HepG2 (cell line): ENCODE results near the gene PARP1. TPM values are rescaled to one million over a fixed set of nuclear protein-coding genes. Genes with fewer than 3 reads are reported as not detected.

Experiments used
- ATAC-seq: fragments of 200-7000 bp; cut with Tn5 transposase; 3 replicates; pipeline ENCODE4 v1.9.1; 2020; ENCODE audit warnings: mild to moderate bottlenecking, moderate library complexity
- BruUV-seq: library from RNA; stranded (reverse); fragments of 400-500 nt; replicated peaks from 2 replicates; lab custom pipeline; 2021; lab: Mats Ljungman, UMichigan
- CTCF ChIA-PET: fragments of 300-600 bp; formaldehyde crosslinking; extraction: SDS; loops from one replicate; lab custom pipeline; 2021; ENCODE audit warnings: low total read pairs, inconsistent platforms, low intra/inter-chr PET ratio; lab: Yijun Ruan, JAX
- POLR2A ChIA-PET: fragments of 350-600 bp; sonication (Branson Sonifier 250); formaldehyde crosslinking; loops from one replicate; lab custom pipeline; 2020; ENCODE audit warnings: antibody characterized with exemption, inconsistent platforms; lab: Yijun Ruan, JAX
- DNase-seq: peaks from one replicate; pipeline ENCODE4 v3.0.0-alpha.2; 2015; ENCODE audit warnings: low spot score
- FAIRE-seq: peaks from 3 replicates; lab custom pipeline; 2011; peaks lifted over from hg19 to GRCh38; lab: Jason Lieb, UNC
- H2AFZ ChIP-seq: one replicate; pipeline ENCODE4 v1.6.1; 2011; ENCODE audit warnings: low read length, inconsistent platforms
- H3K27ac ChIP-seq: fragments of 300-600 bp; 3 replicates; pipeline ENCODE4 v1.8.0; 2011; ENCODE audit warnings: mixed run types, mild to moderate bottlenecking, mixed read lengths, low read length, inconsistent platforms; ENCODE audit not compliant: insufficient read depth; ENCODE audit errors: extremely low read length
- H3K27me3 ChIP-seq, 2 experiments: fragments of 200-600 bp in 1 of 2; 2 replicates in 1 of 2; 3 replicates in 1 of 2; pipeline versions ENCODE4 v1.6.0 to v1.8.0; 2011; ENCODE audit warnings: low read length in 2 of 2, mild to moderate bottlenecking in 2 of 2, moderate library complexity in 2 of 2, inconsistent platforms in 1 of 2; ENCODE audit not compliant: insufficient read depth in 2 of 2, control insufficient read depth in 1 of 2
- H3K36me3 ChIP-seq, 2 experiments: fragments of 200-600 bp in 1 of 2; replicated peaks in 1 of 2; 2 replicates in 1 of 2; 3 replicates in 1 of 2; pipeline versions ENCODE4 v1.5.1 to v1.8.0; 2011; ENCODE audit warnings: low read length in 2 of 2, inconsistent platforms in 1 of 2; ENCODE audit not compliant: insufficient read depth in 2 of 2, control insufficient read depth in 1 of 2
- H3K4me1 ChIP-seq: 2 replicates; pipeline ENCODE4 v1.5.1; 2012; ENCODE audit warnings: low read length, inconsistent platforms; ENCODE audit not compliant: insufficient read depth
- H3K4me2 ChIP-seq: 2 replicates; pipeline ENCODE4 v1.6.0; 2011; ENCODE audit warnings: low read depth, low read length, inconsistent platforms
- H3K4me3 ChIP-seq, 3 experiments: fragments of 200-600 bp in 1 of 3; sonication (generic), shearing (Covaris generic) in 1 of 3; replicated peaks in 1 of 3; 2 replicates each; pipeline ENCODE4 v1.5.1; 2011 to 2016; ENCODE audit warnings: low read length in 3 of 3, inconsistent platforms in 2 of 3, low read depth in 2 of 3, mild to moderate bottlenecking in 2 of 3, control low read depth in 1 of 3, mixed read lengths in 1 of 3; ENCODE audit not compliant: insufficient read depth in 1 of 3
- H3K79me2 ChIP-seq: one replicate; pipeline ENCODE4 v1.6.1; 2011; ENCODE audit warnings: low read length, inconsistent platforms; ENCODE audit not compliant: insufficient read depth
- H3K9ac ChIP-seq: 2 replicates; pipeline ENCODE4 v1.6.0; 2011; ENCODE audit warnings: mild to moderate bottlenecking, low read depth, low read length, inconsistent platforms; ENCODE audit not compliant: insufficient read depth
- H3K9me3 ChIP-seq: 2 replicates; pipeline ENCODE4 v1.5.1; 2012; ENCODE audit warnings: mild to moderate bottlenecking, low read length
- H4K20me1 ChIP-seq: 2 replicates; pipeline ENCODE4 v1.6.0; 2011; ENCODE audit warnings: inconsistent platforms, mild to moderate bottlenecking, low read length, moderate library complexity; ENCODE audit not compliant: insufficient read depth
- GATA4 ChIP-seq: sonication (generic); IDR thresholded peaks from 2 replicates; pipeline ENCODE4 v1.6.1; 2016; ENCODE audit warnings: antibody characterized with exemption, low read depth, borderline replicate concordance
- JDP2 ChIP-seq: sonication (generic); formaldehyde crosslinking; IDR thresholded peaks from 2 replicates; pipeline ENCODE4 v1.8.1; 2022; ENCODE audit warnings: missing genetic modification reagents, borderline replicate concordance
- JUN ChIP-seq: sonication (generic); formaldehyde crosslinking; IDR thresholded peaks from 2 replicates; pipeline ENCODE4 v1.4.0; 2020; ENCODE audit warnings: mild to moderate bottlenecking, missing genetic modification reagents
- KAT7 ChIP-seq: IDR thresholded peaks from 2 replicates; pipeline ENCODE4 v1.6.1; 2018; ENCODE audit warnings: borderline replicate concordance, missing compliant biosample characterization
- NONO ChIP-seq, 2 experiments: fragments of 450-650 bp in 1 of 2; sonication (generic) in 1 of 2; formaldehyde crosslinking in 1 of 2; IDR thresholded peaks in 1 of 2; conservative IDR thresholded peaks in 1 of 2; 2 replicates each; pipeline versions ENCODE4 v1.6.1 to v1.8.0; 2017 to 2022; ENCODE audit warnings: mild to moderate bottlenecking in 1 of 2, missing genetic modification reagents in 1 of 2, moderate library complexity in 1 of 2
- SMARCE1 ChIP-seq: fragments of 450-650 bp; IDR thresholded peaks from 2 replicates; pipeline ENCODE4 v1.6.1; 2017; ENCODE audit warnings: borderline replicate concordance
- ZNF326 ChIP-seq: sonication (generic); formaldehyde crosslinking; IDR thresholded peaks from 2 replicates; pipeline ENCODE4 v1.4.0; 2020; ENCODE audit warnings: missing genetic modification reagents, borderline replicate concordance
- ZNF431 ChIP-seq: sonication (generic); formaldehyde crosslinking; IDR thresholded peaks from 2 replicates; pipeline ENCODE4 v1.9.0; 2022; ENCODE audit warnings: missing genetic modification reagents, low read depth, mild to moderate bottlenecking, borderline replicate concordance
- ZNF484 ChIP-seq: sonication (generic); formaldehyde crosslinking; IDR thresholded peaks from 2 replicates; pipeline ENCODE4 v1.5.1; 2020; ENCODE audit warnings: mild to moderate bottlenecking, low read depth, missing genetic modification reagents, borderline replicate concordance
- ZNF556 ChIP-seq: sonication (generic); formaldehyde crosslinking; IDR thresholded peaks from 2 replicates; pipeline ENCODE4 v1.4.0; 2020; ENCODE audit warnings: mild to moderate bottlenecking, missing genetic modification reagents, borderline replicate concordance
- ZSCAN25 ChIP-seq: sonication (generic); formaldehyde crosslinking; IDR thresholded peaks from 2 replicates; pipeline ENCODE4 v1.8.0; 2022; ENCODE audit warnings: mild to moderate bottlenecking, missing genetic modification reagents
- WGBS: methylation state at CpG from one replicate; pipeline ENCODE4 v1.1.6; 2017; ENCODE audit warnings: low lambda C conversion rate; 5-methylcytosine and 5-hydroxymethylcytosine counted together
- in situ Hi-C: cut with HindIII; loops from 2 replicates; pipeline ENCODE4 v1.10.0; 2017; ENCODE audit warnings: low pct_unique_long_range_greater_than_20kb; ENCODE audit not compliant: extremely low pct_ligation_motif_present
- intact Hi-C: fragments of 100-400 bp; cut with micrococcal nuclease; formaldehyde crosslinking; loops from one replicate; pipeline ENCODE4 v1.10.0; 2022; ENCODE audit not compliant: unreplicated experiment
- polyA plus RNA-seq, 8 experiments: library from polyadenylated mRNA; depleted of rRNA in 3 of 8; stranded (reverse) in 7 of 8; unstranded in 1 of 8; fragments of >200 nt; fragmentation: Illumina TruSeq in 4 of 8; extraction: Trizol in 4 of 8; gene quantifications; 2 replicates each; pipeline versions ENCODE4 v1.2.1 to v1.2.3, GENCODE V29; 2011 to 2016; ENCODE audit warnings: low read depth in 4 of 8, missing spikeins in 1 of 8, mixed read lengths in 1 of 8; ENCODE audit not compliant: insufficient read depth in 1 of 8
- total RNA-seq, 5 experiments: library from RNA; depleted of rRNA; stranded (reverse); fragments of >200 nt; fragmentation: Illumina TruSeq; extraction: Trizol; gene quantifications; 2 replicates each; pipeline ENCODE4 v1.2.3, GENCODE V29; 2016; ENCODE audit warnings: low read depth in 1 of 5
- TF ChIP-seq, protein P1 (sequence below): sonication (generic); formaldehyde crosslinking; IDR thresholded peaks from 2 replicates; pipeline ENCODE4 v1.8.0; 2022; ENCODE audit warnings: mild to moderate bottlenecking, missing genetic modification reagents, borderline replicate concordance
- TF ChIP-seq, protein P2 (sequence below): sonication (generic); formaldehyde crosslinking; IDR thresholded peaks from 2 replicates; pipeline ENCODE4 v1.4.0; 2020; ENCODE audit warnings: missing genetic modification reagents

PARP1 gene
- total and polyA plus RNA-seq, 2 of the 13 experiments (the other 11 are each of a cell fraction or from before 2014, with no cell fraction given) = 50.1 to 85.2 TPM

DNA sequence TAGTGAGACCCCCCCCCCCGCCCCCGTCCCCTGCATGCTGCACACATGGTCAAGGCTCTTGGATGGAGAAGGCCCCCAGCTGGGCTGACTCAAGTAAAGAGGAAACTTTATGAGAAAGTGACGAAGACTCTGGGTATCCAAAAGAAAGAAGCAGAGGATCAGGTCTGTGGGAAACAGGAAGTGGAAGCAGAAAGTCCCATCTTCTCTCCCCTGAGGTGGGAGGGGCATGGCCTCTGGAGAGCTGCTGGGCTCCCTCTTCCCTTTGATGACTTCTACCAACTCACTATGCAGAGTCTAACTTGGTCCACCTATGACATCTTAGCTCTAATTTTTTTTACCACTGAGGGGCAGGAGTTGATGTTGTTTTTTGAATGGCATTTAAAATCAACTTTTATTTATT lies 56.2 kb downstream of the PARP1 start:
- H3K36me3 ChIP-seq = no peaks in the 10 kb centered on the region
- BruUV-seq = no TSS peak
- in situ Hi-C loops (no loop called here), intact Hi-C loops (no loop called here)
- no peaks in the 10 kb centered on the region for H4K20me1 ChIP-seq
- FAIRE-seq (no peak), ATAC-seq (no peak), DNase-seq (no peak)
- 53% methylated on average over 3 of the region's 3 CpGs for WGBS
- H3K4me2 ChIP-seq = no peak overlapping the region
- no peak for TF ChIP-seq NONO (IDR thresholded peaks at IDR 0.05)
- no peak for TF ChIP-seq NONO (CRISPR knock-in tag; conservative IDR thresholded peaks at IDR 0.05)
- no peak for TF ChIP-seq ZNF431 (CRISPR knock-in tag)
- TF ChIP-seq, protein P1, sequence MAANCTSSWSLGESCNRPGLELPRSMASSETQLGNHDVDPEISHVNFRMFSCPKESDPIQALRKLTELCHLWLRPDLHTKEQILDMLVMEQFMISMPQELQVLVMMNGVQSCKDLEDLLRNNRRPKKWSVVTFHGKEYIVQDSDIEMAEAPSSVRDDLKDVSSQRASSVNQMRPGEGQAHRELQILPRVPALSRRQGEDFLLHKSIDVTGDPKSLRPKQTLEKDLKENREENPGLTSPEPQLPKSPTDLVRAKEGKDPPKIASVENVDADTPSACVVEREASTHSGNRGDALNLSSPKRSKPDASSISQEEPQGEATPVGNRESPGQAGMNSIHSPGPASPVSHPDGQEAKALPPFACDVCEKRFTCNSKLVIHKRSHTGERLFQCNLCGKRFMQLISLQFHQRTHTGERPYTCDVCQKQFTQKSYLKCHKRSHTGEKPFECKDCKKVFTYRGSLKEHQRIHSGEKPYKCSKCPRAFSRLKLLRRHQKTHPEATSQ (CRISPR knock-in tag) = no peak
- no peak for TF ChIP-seq ZSCAN25 (CRISPR knock-in tag)
- no peak for TF ChIP-seq GATA4
- no peak for TF ChIP-seq KAT7 (CRISPR knock-in tag)
- TF ChIP-seq SMARCE1 = no peak
- TF ChIP-seq ZNF326 (CRISPR knock-in tag) = no peak
- TF ChIP-seq JDP2 = no peak
- TF ChIP-seq, protein P2, sequence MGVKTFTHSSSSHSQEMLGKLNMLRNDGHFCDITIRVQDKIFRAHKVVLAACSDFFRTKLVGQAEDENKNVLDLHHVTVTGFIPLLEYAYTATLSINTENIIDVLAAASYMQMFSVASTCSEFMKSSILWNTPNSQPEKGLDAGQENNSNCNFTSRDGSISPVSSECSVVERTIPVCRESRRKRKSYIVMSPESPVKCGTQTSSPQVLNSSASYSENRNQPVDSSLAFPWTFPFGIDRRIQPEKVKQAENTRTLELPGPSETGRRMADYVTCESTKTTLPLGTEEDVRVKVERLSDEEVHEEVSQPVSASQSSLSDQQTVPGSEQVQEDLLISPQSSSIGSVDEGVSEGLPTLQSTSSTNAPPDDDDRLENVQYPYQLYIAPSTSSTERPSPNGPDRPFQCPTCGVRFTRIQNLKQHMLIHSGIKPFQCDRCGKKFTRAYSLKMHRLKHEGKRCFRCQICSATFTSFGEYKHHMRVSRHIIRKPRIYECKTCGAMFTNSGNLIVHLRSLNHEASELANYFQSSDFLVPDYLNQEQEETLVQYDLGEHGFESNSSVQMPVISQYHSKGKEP (CRISPR knock-in tag) = no peak
- no peak for TF ChIP-seq ZNF484 (CRISPR knock-in tag)
- no peak for TF ChIP-seq ZNF556 (CRISPR knock-in tag)
- no peak for TF ChIP-seq JUN (CRISPR knock-in tag)
- H2AFZ ChIP-seq = no peak overlapping the region
- H3K4me3 ChIP-seq = no peak overlapping the region
- no peaks in the 10 kb centered on the region; a peak in 1 of 5 replicates for H3K27me3 ChIP-seq
- H3K27ac ChIP-seq = no peak overlapping the region
- no peak overlapping the region for H3K9ac ChIP-seq
- peaks cover 19% of the 10 kb centered on the region for H3K4me1 ChIP-seq
- ChIA-PET POLR2A (no interaction called here), CTCF (no interaction called here)
- no peaks in the 10 kb centered on the region for H3K79me2 ChIP-seq
- no peaks in the 10 kb centered on the region for H3K9me3 ChIP-seq
